H1 (cell line): Measurements from ENCODE around the gene RERG. TPM values are rescaled to one million over a fixed set of nuclear protein-coding genes. Genes with fewer than 3 reads are reported as not detected.

Experiments
- ASH2L ChIP-seq: fragments of 200-600, 300-600 bp; sonication (generic); IDR thresholded peaks from one replicate; pipeline ENCODE4 v1.7.1; 2017; ENCODE audit warnings: low read length
- polyA plus RNA-seq, 7 experiments: library from polyadenylated mRNA; depleted of rRNA in 3 of 7; stranded (reverse) in 5 of 7; unstranded in 2 of 7; fragments of >200 nt in 5 of 7; fragments of 200-250 nt in 2 of 7; gene quantifications; 1 replicate in 5 of 7; 2 replicates in 1 of 7; 4 replicates in 1 of 7; pipeline versions ENCODE4 v1.2.1 to v1.2.3, GENCODE V29; 2011 to 2013; ENCODE audit warnings: missing spikeins in 2 of 7, mixed read lengths in 2 of 7
- total RNA-seq: library from RNA; stranded (reverse); fragmentation: NEBNext Ultra II Directional; extraction: Animal tissue kit (Norgen Biotek cat#: 25700); gene quantifications from 2 replicates; pipeline ENCODE4 v1.2.1, GENCODE V29; 2021
- TF ChIP-seq, protein P1 (sequence below): fragments of 300-600 bp; sonication (generic); IDR thresholded peaks from 2 replicates; pipeline ENCODE4 v1.7.1; 2012; ENCODE audit warnings: low read length, moderate library complexity, mild to moderate bottlenecking, inconsistent platforms; ENCODE audit not compliant: insufficient replicate concordance

RERG gene
- total and polyA plus RNA-seq, 2 of the 8 experiments (the other 6 are each of a cell fraction or from before 2014, with no cell fraction given): 0.12 to 0.86 TPM

DNA sequence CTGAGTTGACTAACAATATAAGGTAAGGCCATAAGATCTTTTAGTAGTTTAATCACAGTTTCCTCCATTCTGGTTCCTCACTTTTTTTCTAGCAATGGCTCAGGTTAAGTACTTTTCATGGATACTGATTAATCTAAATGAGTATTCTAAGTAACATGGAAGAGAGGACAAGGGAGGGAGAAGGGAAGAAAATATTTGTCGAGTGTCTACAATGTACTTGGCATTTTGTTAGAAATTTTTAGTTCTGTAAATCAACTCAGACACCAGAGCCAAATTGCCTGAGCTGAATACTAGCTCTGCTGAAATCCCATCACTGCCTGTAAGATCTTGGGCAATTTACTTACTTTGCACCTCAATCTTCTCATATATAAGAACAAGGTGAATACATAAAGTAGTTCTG is 20.2 kb downstream of the RERG start (continued):
- TF ChIP-seq, protein P1, sequence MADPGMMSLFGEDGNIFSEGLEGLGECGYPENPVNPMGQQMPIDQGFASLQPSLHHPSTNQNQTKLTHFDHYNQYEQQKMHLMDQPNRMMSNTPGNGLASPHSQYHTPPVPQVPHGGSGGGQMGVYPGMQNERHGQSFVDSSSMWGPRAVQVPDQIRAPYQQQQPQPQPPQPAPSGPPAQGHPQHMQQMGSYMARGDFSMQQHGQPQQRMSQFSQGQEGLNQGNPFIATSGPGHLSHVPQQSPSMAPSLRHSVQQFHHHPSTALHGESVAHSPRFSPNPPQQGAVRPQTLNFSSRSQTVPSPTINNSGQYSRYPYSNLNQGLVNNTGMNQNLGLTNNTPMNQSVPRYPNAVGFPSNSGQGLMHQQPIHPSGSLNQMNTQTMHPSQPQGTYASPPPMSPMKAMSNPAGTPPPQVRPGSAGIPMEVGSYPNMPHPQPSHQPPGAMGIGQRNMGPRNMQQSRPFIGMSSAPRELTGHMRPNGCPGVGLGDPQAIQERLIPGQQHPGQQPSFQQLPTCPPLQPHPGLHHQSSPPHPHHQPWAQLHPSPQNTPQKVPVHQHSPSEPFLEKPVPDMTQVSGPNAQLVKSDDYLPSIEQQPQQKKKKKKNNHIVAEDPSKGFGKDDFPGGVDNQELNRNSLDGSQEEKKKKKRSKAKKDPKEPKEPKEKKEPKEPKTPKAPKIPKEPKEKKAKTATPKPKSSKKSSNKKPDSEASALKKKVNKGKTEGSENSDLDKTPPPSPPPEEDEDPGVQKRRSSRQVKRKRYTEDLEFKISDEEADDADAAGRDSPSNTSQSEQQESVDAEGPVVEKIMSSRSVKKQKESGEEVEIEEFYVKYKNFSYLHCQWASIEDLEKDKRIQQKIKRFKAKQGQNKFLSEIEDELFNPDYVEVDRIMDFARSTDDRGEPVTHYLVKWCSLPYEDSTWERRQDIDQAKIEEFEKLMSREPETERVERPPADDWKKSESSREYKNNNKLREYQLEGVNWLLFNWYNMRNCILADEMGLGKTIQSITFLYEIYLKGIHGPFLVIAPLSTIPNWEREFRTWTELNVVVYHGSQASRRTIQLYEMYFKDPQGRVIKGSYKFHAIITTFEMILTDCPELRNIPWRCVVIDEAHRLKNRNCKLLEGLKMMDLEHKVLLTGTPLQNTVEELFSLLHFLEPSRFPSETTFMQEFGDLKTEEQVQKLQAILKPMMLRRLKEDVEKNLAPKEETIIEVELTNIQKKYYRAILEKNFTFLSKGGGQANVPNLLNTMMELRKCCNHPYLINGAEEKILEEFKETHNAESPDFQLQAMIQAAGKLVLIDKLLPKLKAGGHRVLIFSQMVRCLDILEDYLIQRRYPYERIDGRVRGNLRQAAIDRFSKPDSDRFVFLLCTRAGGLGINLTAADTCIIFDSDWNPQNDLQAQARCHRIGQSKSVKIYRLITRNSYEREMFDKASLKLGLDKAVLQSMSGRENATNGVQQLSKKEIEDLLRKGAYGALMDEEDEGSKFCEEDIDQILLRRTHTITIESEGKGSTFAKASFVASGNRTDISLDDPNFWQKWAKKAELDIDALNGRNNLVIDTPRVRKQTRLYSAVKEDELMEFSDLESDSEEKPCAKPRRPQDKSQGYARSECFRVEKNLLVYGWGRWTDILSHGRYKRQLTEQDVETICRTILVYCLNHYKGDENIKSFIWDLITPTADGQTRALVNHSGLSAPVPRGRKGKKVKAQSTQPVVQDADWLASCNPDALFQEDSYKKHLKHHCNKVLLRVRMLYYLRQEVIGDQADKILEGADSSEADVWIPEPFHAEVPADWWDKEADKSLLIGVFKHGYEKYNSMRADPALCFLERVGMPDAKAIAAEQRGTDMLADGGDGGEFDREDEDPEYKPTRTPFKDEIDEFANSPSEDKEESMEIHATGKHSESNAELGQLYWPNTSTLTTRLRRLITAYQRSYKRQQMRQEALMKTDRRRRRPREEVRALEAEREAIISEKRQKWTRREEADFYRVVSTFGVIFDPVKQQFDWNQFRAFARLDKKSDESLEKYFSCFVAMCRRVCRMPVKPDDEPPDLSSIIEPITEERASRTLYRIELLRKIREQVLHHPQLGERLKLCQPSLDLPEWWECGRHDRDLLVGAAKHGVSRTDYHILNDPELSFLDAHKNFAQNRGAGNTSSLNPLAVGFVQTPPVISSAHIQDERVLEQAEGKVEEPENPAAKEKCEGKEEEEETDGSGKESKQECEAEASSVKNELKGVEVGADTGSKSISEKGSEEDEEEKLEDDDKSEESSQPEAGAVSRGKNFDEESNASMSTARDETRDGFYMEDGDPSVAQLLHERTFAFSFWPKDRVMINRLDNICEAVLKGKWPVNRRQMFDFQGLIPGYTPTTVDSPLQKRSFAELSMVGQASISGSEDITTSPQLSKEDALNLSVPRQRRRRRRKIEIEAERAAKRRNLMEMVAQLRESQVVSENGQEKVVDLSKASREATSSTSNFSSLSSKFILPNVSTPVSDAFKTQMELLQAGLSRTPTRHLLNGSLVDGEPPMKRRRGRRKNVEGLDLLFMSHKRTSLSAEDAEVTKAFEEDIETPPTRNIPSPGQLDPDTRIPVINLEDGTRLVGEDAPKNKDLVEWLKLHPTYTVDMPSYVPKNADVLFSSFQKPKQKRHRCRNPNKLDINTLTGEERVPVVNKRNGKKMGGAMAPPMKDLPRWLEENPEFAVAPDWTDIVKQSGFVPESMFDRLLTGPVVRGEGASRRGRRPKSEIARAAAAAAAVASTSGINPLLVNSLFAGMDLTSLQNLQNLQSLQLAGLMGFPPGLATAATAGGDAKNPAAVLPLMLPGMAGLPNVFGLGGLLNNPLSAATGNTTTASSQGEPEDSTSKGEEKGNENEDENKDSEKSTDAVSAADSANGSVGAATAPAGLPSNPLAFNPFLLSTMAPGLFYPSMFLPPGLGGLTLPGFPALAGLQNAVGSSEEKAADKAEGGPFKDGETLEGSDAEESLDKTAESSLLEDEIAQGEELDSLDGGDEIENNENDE: no peak
- TF ChIP-seq ASH2L: no peak
- TF ChIP-seq, all 59 proteins: peak for 0
